Chondrocyte (in vitro differentiated cells): Measurements from ENCODE around the gene TRIM23. TPM values are rescaled to one million over a fixed set of nuclear protein-coding genes. Genes with fewer than 3 reads are reported as not detected.

Experiments
- DNase-seq: peaks from one replicate; pipeline ENCODE4 v3.0.0; 2021; ENCODE audit warnings: mixed read lengths, low spot score
- H3K27ac Mint-ChIP-seq: one replicate; pipeline ENCODE4 v1.8.0; 2021; ENCODE audit warnings: mild to moderate bottlenecking, moderate library complexity, mixed read lengths; ENCODE audit not compliant: unreplicated experiment
- H3K27me3 Mint-ChIP-seq: 2 replicates; pipeline ENCODE4 v1.8.0; 2021; ENCODE audit warnings: low read depth, mixed read lengths
- H3K36me3 Mint-ChIP-seq: 2 replicates; pipeline ENCODE4 v1.8.0; 2021; ENCODE audit warnings: low read depth, mixed read lengths
- H3K4me1 Mint-ChIP-seq: 2 replicates; pipeline ENCODE4 v1.8.0; 2021; ENCODE audit warnings: low read depth, mild to moderate bottlenecking, mixed read lengths
- H3K4me3 Mint-ChIP-seq: one replicate; pipeline ENCODE4 v1.8.0; 2021; ENCODE audit warnings: mild to moderate bottlenecking, moderate library complexity, mixed read lengths; ENCODE audit not compliant: unreplicated experiment
- H3K9me3 Mint-ChIP-seq: 2 replicates; pipeline ENCODE4 v1.8.0; 2021; ENCODE audit warnings: low read depth, mixed read lengths
- long read RNA-seq: library from polyadenylated mRNA; stranded (forward); transcript quantifications from one replicate; pipeline ENCODE4 v2.0.0, GENCODE V29; 2021
- total RNA-seq: library from RNA; stranded (reverse); gene quantifications from 3 replicates; pipeline ENCODE4 v1.2.1, GENCODE V29; 2021
- TF ChIP-seq, protein P1 (sequence below): fragments of 200-600 bp; sonication (generic); IDR thresholded peaks from 2 replicates; pipeline ENCODE4 v1.5.0; 2021; ENCODE audit warnings: antibody characterized with exemption, mild to moderate bottlenecking, moderate library complexity

TRIM23 gene
- 15.5 to 19.9 TPM (median 17.5 TPM) in 3 replicates for total RNA-seq
- long read RNA-seq, full-length matches to known transcripts: 32 of 38 reads
- long read RNA-seq, partial matches to known transcripts: 3 of 38 reads
- long read RNA-seq, other reads (novel, unspliced or antisense): 3 of 38 reads

DNA sequence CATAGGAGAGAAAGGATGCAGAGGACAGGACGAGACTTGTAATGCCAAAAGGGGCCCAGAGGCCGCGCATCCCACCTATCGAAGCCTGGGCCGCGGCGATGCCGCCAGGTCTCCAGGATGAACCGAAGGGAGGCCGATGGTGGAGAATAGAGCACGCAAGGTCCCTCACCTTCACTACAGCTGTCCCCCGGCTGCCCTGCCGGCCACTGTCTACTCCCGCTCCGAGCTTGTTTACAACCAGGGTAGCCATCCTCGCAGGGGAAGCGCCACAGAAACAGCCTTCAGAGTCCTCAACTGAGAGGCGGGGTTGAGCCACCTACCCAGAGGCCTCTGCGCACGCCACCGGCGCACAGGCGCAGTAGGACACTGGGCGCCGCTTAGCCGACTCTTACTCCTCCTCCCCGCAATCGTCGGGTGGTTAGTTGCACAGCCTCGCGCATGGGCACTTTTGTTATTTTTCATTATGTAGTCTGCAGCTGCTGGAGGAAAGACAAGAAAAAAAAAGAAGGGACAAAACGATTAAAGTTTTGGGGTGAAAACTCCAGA lies at the start of gene TRIM23:
TSS of gene TRIM23 (minus strand) at position 309 of the 546 bp plus-strand sequence. CDS start at position 250, 59 bp downstream.
- Mint-ChIP-seq H3K4me1 (peaks cover 30% of the 10 kb centered on the region), H3K9me3 (no peaks in the 10 kb centered on the region), H3K36me3 (peaks cover 2% of the 10 kb centered on the region), H3K27me3 (no peaks in the 10 kb centered on the region), H3K4me3 (peak within 1 kb of the TSS; percentile 88), H3K27ac (peak within 1 kb of the TSS; percentile 98)
- TF ChIP-seq, protein P1, sequence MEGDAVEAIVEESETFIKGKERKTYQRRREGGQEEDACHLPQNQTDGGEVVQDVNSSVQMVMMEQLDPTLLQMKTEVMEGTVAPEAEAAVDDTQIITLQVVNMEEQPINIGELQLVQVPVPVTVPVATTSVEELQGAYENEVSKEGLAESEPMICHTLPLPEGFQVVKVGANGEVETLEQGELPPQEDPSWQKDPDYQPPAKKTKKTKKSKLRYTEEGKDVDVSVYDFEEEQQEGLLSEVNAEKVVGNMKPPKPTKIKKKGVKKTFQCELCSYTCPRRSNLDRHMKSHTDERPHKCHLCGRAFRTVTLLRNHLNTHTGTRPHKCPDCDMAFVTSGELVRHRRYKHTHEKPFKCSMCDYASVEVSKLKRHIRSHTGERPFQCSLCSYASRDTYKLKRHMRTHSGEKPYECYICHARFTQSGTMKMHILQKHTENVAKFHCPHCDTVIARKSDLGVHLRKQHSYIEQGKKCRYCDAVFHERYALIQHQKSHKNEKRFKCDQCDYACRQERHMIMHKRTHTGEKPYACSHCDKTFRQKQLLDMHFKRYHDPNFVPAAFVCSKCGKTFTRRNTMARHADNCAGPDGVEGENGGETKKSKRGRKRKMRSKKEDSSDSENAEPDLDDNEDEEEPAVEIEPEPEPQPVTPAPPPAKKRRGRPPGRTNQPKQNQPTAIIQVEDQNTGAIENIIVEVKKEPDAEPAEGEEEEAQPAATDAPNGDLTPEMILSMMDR: peak; percentile 41
- peak; percentile 97 for DNase-seq

DNA sequence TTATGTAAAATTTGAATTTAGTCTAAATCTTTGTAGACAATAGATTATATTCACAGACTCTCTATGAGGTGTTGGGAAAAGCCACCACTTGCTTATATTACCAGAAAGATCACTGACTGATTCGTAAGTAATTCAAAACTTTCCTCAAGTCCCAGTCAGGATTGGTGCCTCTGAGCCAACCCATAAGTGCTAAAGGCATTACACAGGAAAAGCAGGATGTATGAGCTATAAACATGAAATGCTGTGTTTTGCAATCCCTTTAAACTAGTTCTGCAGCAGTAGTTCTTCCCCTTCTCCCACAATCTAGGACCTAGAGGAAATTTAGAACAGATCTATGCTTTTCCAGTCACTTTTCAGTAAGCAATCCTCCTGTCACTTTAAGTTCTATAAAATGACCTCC lies 48.7 kb upstream of the TRIM23 start:
- Mint-ChIP-seq H3K4me1 (no peaks in the 10 kb centered on the region), H3K27me3 (no peaks in the 10 kb centered on the region), H3K9me3 (no peaks in the 10 kb centered on the region), H3K27ac (no peak overlapping the region), H3K36me3 (peaks cover 10% of the 10 kb centered on the region), H3K4me3 (no peak overlapping the region)
- no peak for DNase-seq
- TF ChIP-seq, protein P1: no peak

DNA sequence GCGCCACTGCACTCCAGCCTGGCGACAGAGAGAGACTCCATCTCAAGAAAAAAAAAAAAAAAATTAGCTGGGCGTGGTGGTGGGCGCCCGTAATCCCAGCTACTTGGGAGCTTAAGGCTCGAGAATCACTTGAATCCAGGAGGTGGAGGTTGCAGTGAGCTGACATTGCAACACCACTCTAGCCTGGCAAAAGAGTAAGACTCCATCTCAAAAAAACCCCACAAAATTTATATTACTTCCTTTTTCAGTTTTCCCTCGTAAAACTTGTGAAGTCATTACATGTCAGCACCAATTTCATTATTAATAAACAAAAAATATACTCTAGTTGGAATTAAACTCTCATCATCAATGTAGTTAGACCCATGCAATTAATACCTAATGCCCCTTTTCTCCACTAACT lies 44.6 kb upstream of the TRIM23 start:
- Mint-ChIP-seq H3K9me3 (no peaks in the 10 kb centered on the region), H3K4me3 (no peak overlapping the region), H3K4me1 (peaks cover 7% of the 10 kb centered on the region), H3K36me3 (peaks cover 11% of the 10 kb centered on the region), H3K27me3 (no peaks in the 10 kb centered on the region), H3K27ac (no peak overlapping the region)
- DNase-seq: no peak
- TF ChIP-seq, protein P1: no peak

DNA sequence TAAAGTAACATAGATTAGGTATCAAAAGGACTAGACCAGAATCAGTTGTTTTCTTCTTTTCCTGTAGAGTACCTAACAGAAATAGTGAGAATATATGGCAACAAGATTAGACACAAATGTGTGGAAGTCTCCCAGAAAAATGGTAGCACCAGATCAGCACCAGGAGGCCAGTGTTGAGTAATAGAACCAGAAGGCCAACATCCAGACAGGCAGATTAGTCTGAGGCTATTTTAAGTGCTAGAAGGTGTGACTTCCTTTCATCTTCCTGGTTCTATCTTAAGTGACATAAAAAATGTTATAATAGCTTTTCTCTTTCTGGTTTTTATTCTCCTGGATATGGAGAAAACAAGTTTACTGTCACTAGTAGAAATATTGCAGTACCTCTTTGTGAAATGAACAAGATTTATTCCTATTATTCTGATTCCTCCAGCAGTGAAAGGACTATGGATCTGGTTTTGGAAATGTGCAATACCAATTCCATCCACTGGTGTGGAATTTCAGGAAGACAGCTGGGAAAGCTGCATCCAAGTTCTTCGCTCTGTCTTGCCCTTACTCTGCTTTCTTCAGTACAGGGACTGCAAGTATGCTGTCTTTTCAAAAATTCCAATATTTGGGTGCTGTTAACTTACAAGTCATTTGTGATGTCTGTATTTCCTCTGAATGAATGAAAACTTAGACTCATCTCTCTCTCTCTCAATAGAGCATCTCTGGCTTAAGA lies 39.8 kb upstream of the TRIM23 start:
- TF ChIP-seq, protein P1: peak; percentile 71
- no peaks in the 10 kb centered on the region for H3K27me3 Mint-ChIP-seq
- H3K4me3 Mint-ChIP-seq: no peak overlapping the region
- no peak for DNase-seq
- peaks cover 7% of the 10 kb centered on the region for H3K4me1 Mint-ChIP-seq
- no peak overlapping the region for H3K27ac Mint-ChIP-seq
- no peaks in the 10 kb centered on the region for H3K9me3 Mint-ChIP-seq
- H3K36me3 Mint-ChIP-seq: peaks cover 17% of the 10 kb centered on the region

DNA sequence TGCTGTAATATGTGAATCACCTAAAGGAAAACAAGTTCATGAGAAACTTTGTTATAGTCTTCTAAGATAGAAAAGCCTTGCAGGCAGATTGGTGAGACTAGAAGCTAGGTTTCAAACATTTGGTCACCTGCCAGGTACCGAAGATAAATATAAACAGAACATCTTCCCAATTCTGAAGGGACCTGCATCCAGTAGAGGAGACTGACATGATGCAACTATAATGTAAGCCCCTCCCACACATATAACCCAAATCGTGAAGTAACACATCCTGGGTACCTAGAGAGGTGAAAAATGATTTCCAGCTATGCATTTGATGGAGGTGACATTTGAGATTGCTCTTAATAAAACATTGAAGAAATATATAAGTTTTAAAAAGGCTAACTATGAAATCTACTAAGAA lies 30.6 kb upstream of the TRIM23 start:
- no peak overlapping the region for H3K27ac Mint-ChIP-seq
- no peak overlapping the region for H3K4me3 Mint-ChIP-seq
- H3K9me3 Mint-ChIP-seq: no peaks in the 10 kb centered on the region
- no peak for DNase-seq
- H3K27me3 Mint-ChIP-seq: no peaks in the 10 kb centered on the region
- peaks cover 9% of the 10 kb centered on the region for H3K36me3 Mint-ChIP-seq
- H3K4me1 Mint-ChIP-seq: no peaks in the 10 kb centered on the region
- TF ChIP-seq, protein P1: no peak
